HG02610 (cell line): ENCODE data around the gene CCDC14.
A peak's percentile ranks its signal among the peaks of the same experiment; 100 is the strongest.
"Not testable (repeated sequence)": the region's sequence is repeated elsewhere in the genome, so short reads cannot be mapped to it uniquely, and the experiment has no call there.

Source experiments
- ATAC-seq: cut with Tn5 transposase; IDR thresholded peaks from one replicate; pipeline ENCODE4 v1.9.1; 2021; ENCODE audit warnings: mild to moderate bottlenecking, moderate library complexity; ENCODE audit not compliant: unreplicated experiment

CCDC14 gene

GRCh38 chr3:123909785-123910184 is 51.2 kb downstream of the CCDC14 start:
- ATAC-seq = peak; percentile 81

GRCh38 chr3:123907720-123908119 is 53.3 kb downstream of the CCDC14 start:
- no peak for ATAC-seq

- ATAC-seq = no peak
Observed at GRCh38 chr3:123899300-123899865, 61.6 kb downstream of the CCDC14 start.

- ATAC-seq = no peak
Observed at GRCh38 chr3:123893012-123893411, 68.0 kb downstream of the CCDC14 start.

- no peak for ATAC-seq
Observed at GRCh38 chr3:123892195-123892594, 68.8 kb downstream of the CCDC14 start.

GRCh38 chr3:123890991-123891390 is 70.0 kb downstream of the CCDC14 start:
- not testable (repeated sequence) for ATAC-seq

GRCh38 chr3:123890162-123890561 is 70.9 kb downstream of the CCDC14 start:
- not testable (repeated sequence) for ATAC-seq

- no peak for ATAC-seq
Observed at GRCh38 chr3:123884993-123885392, 76.0 kb downstream of the CCDC14 start.

GRCh38 chr3:123884203-123884831 is 76.7 kb downstream of the CCDC14 start, which contains the start of gene MYLK:
TSS of gene MYLK (minus strand) at chr3:123884332. CDS start at chr3:123793841, 90,491 bp downstream.
- ATAC-seq = no peak

GRCh38 chr3:123883701-123884202 is 77.3 kb downstream of the CCDC14 start:
- ATAC-seq = no peak

GRCh38 chr3:123883111-123883510 is 77.9 kb downstream of the CCDC14 start:
- ATAC-seq = no peak

GRCh38 chr3:123881771-123882170 is 79.3 kb downstream of the CCDC14 start:
- ATAC-seq = no peak

- no peak for ATAC-seq
Observed at GRCh38 chr3:123880998-123881561, 79.9 kb downstream of the CCDC14 start.

GRCh38 chr3:123878807-123879206 is 82.2 kb downstream of the CCDC14 start:
- no peak for ATAC-seq

- ATAC-seq = no peak
Observed at GRCh38 chr3:123877965-123878364, 83.1 kb downstream of the CCDC14 start.

- ATAC-seq = no peak
Observed at GRCh38 chr3:123877466-123877865, 83.6 kb downstream of the CCDC14 start.

- ATAC-seq = no peak
Observed at GRCh38 chr3:123876858-123877257, 84.2 kb downstream of the CCDC14 start.

GRCh38 chr3:123872621-123873020 is 88.4 kb downstream of the CCDC14 start:
- ATAC-seq = no peak

- no peak for ATAC-seq
Observed at GRCh38 chr3:123871946-123872345, 89.1 kb downstream of the CCDC14 start.

GRCh38 chr3:123870033-123870432 is 91.0 kb downstream of the CCDC14 start:
- no peak for ATAC-seq

GRCh38 chr3:123869165-123869564 is 91.9 kb downstream of the CCDC14 start:
- no peak for ATAC-seq

- ATAC-seq = no peak
Observed at GRCh38 chr3:123864706-123865105, 96.3 kb downstream of the CCDC14 start.
